DND-41 (cell line): Measurements from ENCODE around the gene RAB30.

Experiments used
- CTCF ChIP-seq: IDR thresholded peaks from 2 replicates; pipeline ENCODE4 v1.5.1; 2012; ENCODE audit warnings: borderline replicate concordance, low read length, moderate library complexity, mild to moderate bottlenecking; ENCODE audit not compliant: poor library complexity, severe bottlenecking; ENCODE audit errors: extremely low read depth
- EZH2 ChIP-seq: IDR thresholded peaks from 3 replicates; pipeline ENCODE4 v1.6.1; 2012; ENCODE audit warnings: borderline replicate concordance, low read depth, mild to moderate bottlenecking, moderate library complexity, low read length, inconsistent platforms; ENCODE audit not compliant: severe bottlenecking

GRCh38 chr11:82936261-82936660 is 135.4 kb downstream of the RAB30 start:
- TF ChIP-seq CTCF (no peak), EZH2 (no peak)
